Gastrocnemius medialis (tissue), 4 donors: ENCODE measurements around the gene IQGAP3. TPM values are rescaled to one million over a fixed set of nuclear protein-coding genes. Genes with fewer than 3 reads are reported as not detected.

ENCODE experiments used
- ATAC-seq, 2 donors: fragments of 150-250 bp; one replicate each; pipeline ENCODE4 v1.9.1; 2016
- DNase-seq, 2 donors: peaks; one replicate each; pipeline ENCODE4 v3.0.0-alpha.2; 2019
- H3K27ac ChIP-seq, 4 donors: fragments of 200-600 bp; sonication (generic); 1 replicate in 1 of 4; 2 replicates in 3 of 4; pipeline ENCODE4 v1.5.1; 2016 to 2018; ENCODE audit warnings: mild to moderate bottlenecking in 2 of 4, moderate library complexity in 1 of 4
- H3K27me3 ChIP-seq, 3 donors: fragments of 200-600 bp; sonication (generic) in 2 of 3; 1 replicate in 1 of 3; 2 replicates in 2 of 3; pipeline versions ENCODE4 v1.5.1 to v1.6.0; 2016 to 2019; ENCODE audit warnings: mild to moderate bottlenecking in 1 of 3, moderate library complexity in 1 of 3
- H3K36me3 ChIP-seq, 2 donors: fragments of 200-600 bp; sonication (generic) in 1 of 2; one replicate each; pipeline ENCODE4 v1.5.1; 2017 to 2018
- H3K4me1 ChIP-seq, 2 donors: fragments of 200-600 bp; sonication (generic) in 1 of 2; one replicate each; pipeline ENCODE4 v1.5.1; 2016 to 2017; ENCODE audit warnings: mild to moderate bottlenecking in 2 of 2
- H3K4me3 ChIP-seq, 4 donors: fragments of 200-600 bp; sonication (generic) in 3 of 4; 1 replicate in 1 of 4; 2 replicates in 3 of 4; pipeline ENCODE4 v1.5.1; 2016 to 2019; ENCODE audit warnings: mild to moderate bottlenecking in 2 of 4
- H3K9me3 ChIP-seq, 3 donors: fragments of 200-600 bp; sonication (generic) in 2 of 3; 1 replicate in 1 of 3; 2 replicates in 2 of 3; pipeline ENCODE4 v1.5.1; 2016 to 2019
- CTCF ChIP-seq, 5 experiments: fragments of 450-650 bp in 3 of 5; fragments of 200-600 bp in 2 of 5; sonication (generic) in 2 of 5; IDR thresholded peaks in 4 of 5; conservative IDR thresholded peaks in 1 of 5; 1 replicate in 4 of 5; 2 replicates in 1 of 5; pipeline ENCODE4 v1.5.1; 2016 to 2019; ENCODE audit warnings: antibody characterized with exemption in 5 of 5, mild to moderate bottlenecking in 3 of 5, moderate library complexity in 3 of 5
- POLR2A ChIP-seq, 2 donors: fragments of 450-650 bp; IDR thresholded peaks; one replicate each; pipeline ENCODE4 v1.6.1; 2017; ENCODE audit warnings: antibody characterized with exemption in 2 of 2, mild to moderate bottlenecking in 2 of 2, moderate library complexity in 2 of 2
- in situ Hi-C, 4 donors: fragments of 200-750 bp; cut with MboI; loops; one replicate each; pipeline versions ENCODE4 v1.15.0 to v1.8.0; 2017; ENCODE audit warnings: low sequenced_read_pairs in 4 of 4
- intact Hi-C: fragments of 100-400 bp; cut with DNase I; formaldehyde crosslinking; loops from one replicate; pipeline ENCODE4 v1.15.1; 2023; ENCODE audit warnings: low total_unique reads
- total RNA-seq, 4 donors: library from RNA; depleted of rRNA; stranded (reverse); fragments of >200 nt; gene quantifications; one replicate each; pipeline versions ENCODE4 v1.1.0 to v1.2.3, GENCODE V29; 2016

Gene IQGAP3
- total RNA-seq, 4 donors from 2014 or later: 0.20 to 0.55 TPM; not detected in 2

GRCh38 chr1:156565519-156565918 is 6.8 kb downstream of the IQGAP3 start:
- intact Hi-C loops: no loop called here
- H3K4me3 ChIP-seq: no peak overlapping the region

GRCh38 chr1:156560585-156561163 is 11.7 kb downstream of the IQGAP3 start:
- TF ChIP-seq POLR2A (IDR thresholded peaks at IDR 0.05): no peak
- no peak for TF ChIP-seq CTCF (IDR thresholded peaks at IDR 0.05 in 4 of 5, conservative IDR thresholded peaks at IDR 0.05 in 1 of 5)
- Histone ChIP-seq H3K36me3 (no peaks in the 10 kb centered on the region), H3K4me3 (no peak overlapping the region), H3K9me3 (no peaks in the 10 kb centered on the region), H3K4me1 (peaks cover 7 to 8% of the 10 kb centered on the region in 2 donors), H3K27ac (no peak overlapping the region), H3K27me3 (no peaks in the 10 kb centered on the region)
- ATAC-seq (no peak), DNase-seq (no peak)
- in situ Hi-C loops (no loop called here), intact Hi-C loops (no loop called here)

More at GRCh38 chr1:156565519-156565918, 6.8 kb downstream of the IQGAP3 start:
- ATAC-seq: no peak
- no peaks in the 10 kb centered on the region for H3K4me1 ChIP-seq
- no peak for DNase-seq
- H3K9me3 ChIP-seq: no peaks in the 10 kb centered on the region
- TF ChIP-seq POLR2A (IDR thresholded peaks at IDR 0.05) (no peak), CTCF (IDR thresholded peaks at IDR 0.05 in 4 of 5, conservative IDR thresholded peaks at IDR 0.05 in 1 of 5) (no peak)
- H3K36me3 ChIP-seq: no peaks in the 10 kb centered on the region
- no peak overlapping the region for H3K27ac ChIP-seq
- H3K27me3 ChIP-seq: no peaks in the 10 kb centered on the region
- in situ Hi-C loops: no loop called here

GRCh38 chr1:156559797-156560385 is 12.5 kb downstream of the IQGAP3 start:
- no peak overlapping the region for H3K27ac ChIP-seq
- in situ Hi-C loops: no loop called here
- no peaks in the 10 kb centered on the region for H3K9me3 ChIP-seq
- intact Hi-C loops: no loop called here
- H3K36me3 ChIP-seq: no peaks in the 10 kb centered on the region
- no peaks in the 10 kb centered on the region for H3K27me3 ChIP-seq
- H3K4me3 ChIP-seq: no peak overlapping the region
- TF ChIP-seq CTCF (IDR thresholded peaks at IDR 0.05 in 4 of 5, conservative IDR thresholded peaks at IDR 0.05 in 1 of 5) (no peak), POLR2A (IDR thresholded peaks at IDR 0.05) (no peak)
- H3K4me1 ChIP-seq: peaks cover 7 to 8% of the 10 kb centered on the region in 2 donors
- DNase-seq (no peak), ATAC-seq (no peak)

- DNase-seq (no peak), ATAC-seq (no peak)
- H3K27me3 ChIP-seq: no peaks in the 10 kb centered on the region
- no peak overlapping the region for H3K4me3 ChIP-seq
- intact Hi-C loops: no loop called here
- in situ Hi-C loops: no loop called here
- H3K27ac ChIP-seq: no peak overlapping the region
- H3K4me1 ChIP-seq: peaks cover 7 to 8% of the 10 kb centered on the region in 2 donors
- no peaks in the 10 kb centered on the region for H3K9me3 ChIP-seq
- H3K36me3 ChIP-seq: no peaks in the 10 kb centered on the region
- no peak for TF ChIP-seq CTCF (IDR thresholded peaks at IDR 0.05 in 4 of 5, conservative IDR thresholded peaks at IDR 0.05 in 1 of 5)
- TF ChIP-seq POLR2A (IDR thresholded peaks at IDR 0.05): no peak
Observed at GRCh38 chr1:156559086-156559796, 13.1 kb downstream of the IQGAP3 start.
